Transverse colon (tissue), 3 donors: ENCODE results near the gene ADIPOR1.

Source experiments
- CTCF ChIP-seq, 5 experiments: fragments of 200-600 bp in 3 of 5; fragments of 450-650 bp in 2 of 5; sonication (generic) in 3 of 5; IDR thresholded peaks; 1 replicate in 2 of 5; 2 replicates in 3 of 5; pipeline ENCODE4 v1.5.1; 2016 to 2017; ENCODE audit warnings: antibody characterized with exemption in 5 of 5, inconsistent platforms in 3 of 5, mild to moderate bottlenecking in 2 of 5, moderate library complexity in 1 of 5
- POLR2A ChIP-seq: fragments of 450-650 bp; IDR thresholded peaks from one replicate; pipeline ENCODE4 v1.6.1; 2016; ENCODE audit warnings: antibody characterized with exemption, mild to moderate bottlenecking, moderate library complexity

GRCh38 chr1:202952099-202952498 lies 6.0 kb downstream of the ADIPOR1 start:
- TF ChIP-seq POLR2A (no peak), CTCF (IDR thresholded peaks at IDR 0.05) (no peak)
